Stimulated activated CD8-positive, alpha-beta memory T cell treated with anti-CD3 and anti-CD28 coated beads, Interleukin-12 subunit alpha, Interleukin-12 subunit beta, amount 100 ng/mL, for 4 hours (primary cell): ENCODE measurements around the gene JPH4.
"Not testable (repeated sequence)": the region's sequence is repeated elsewhere in the genome, so short reads cannot be mapped to it uniquely, and the experiment has no call there.

Experiments
- DNase-seq: peaks from one replicate; pipeline ENCODE4 v3.0.0-alpha.2; 2020; ENCODE audit warnings: low read depth

Gene JPH4

DNA sequence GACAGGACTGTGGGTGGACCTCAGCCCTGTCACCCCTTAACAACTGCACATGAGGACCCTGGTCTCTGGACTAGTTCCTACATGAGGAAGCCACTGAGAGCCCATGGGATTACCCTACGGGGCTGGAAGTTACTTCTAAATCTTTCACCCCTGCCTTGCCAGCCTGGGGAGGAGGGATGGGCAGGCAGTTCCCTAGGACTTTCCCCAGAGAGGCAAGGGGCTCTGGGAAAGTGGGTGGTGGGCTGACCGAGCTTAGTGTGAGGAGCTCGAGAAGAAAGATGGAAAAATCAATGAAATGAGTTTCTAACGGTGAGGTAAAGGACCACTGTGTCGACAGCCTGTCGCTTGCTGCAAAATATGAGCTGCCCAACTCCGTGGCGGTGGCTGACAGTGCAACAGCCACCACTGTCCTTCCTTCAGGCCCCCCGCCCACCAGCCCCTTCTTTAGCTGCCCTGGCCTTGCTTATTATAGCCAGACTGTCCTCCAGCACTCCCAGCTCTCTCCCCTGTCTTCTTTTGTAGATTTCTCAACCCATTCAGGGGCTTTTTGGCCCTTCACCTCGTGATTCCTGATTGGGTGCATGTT, 32.0 kb downstream of the JPH4 start:
- no peak for DNase-seq

DNA sequence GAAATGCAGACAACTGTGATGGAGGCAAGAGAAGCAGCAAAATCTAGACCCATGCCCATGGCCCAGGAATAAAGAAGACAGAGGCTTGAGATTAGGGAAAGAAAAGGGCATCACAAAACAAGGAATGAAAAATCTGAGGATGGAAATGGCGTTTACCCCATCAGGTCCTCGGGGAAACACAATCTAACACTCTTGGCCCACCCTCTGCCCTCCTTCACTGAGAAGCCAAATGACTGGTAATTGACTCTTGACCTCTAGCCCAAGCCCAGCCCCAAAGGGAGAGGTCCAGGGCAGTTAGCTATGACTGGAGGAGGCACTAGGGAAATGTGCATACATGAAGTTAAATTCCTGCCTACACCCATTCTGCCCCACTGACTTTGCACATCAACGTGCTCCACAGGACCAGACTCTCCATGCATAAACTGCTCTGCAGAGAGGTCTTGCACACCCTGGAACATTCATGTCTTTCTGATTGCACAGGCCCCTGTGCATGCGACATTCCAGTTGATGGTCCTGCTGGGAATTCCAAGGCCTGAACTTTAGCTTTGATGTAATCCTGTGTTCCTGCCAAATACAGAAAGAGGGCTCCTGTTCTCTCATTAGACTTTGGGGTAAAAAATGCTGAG, 32.7 kb downstream of the JPH4 start:
- no peak for DNase-seq

- no peak for DNase-seq
These were observed 33.8 kb downstream of the JPH4 start for GRCh38 chr14:23544511-23545447.

GRCh38 chr14:23543403-23543802, 35.2 kb downstream of the JPH4 start:
- no peak for DNase-seq

DNA sequence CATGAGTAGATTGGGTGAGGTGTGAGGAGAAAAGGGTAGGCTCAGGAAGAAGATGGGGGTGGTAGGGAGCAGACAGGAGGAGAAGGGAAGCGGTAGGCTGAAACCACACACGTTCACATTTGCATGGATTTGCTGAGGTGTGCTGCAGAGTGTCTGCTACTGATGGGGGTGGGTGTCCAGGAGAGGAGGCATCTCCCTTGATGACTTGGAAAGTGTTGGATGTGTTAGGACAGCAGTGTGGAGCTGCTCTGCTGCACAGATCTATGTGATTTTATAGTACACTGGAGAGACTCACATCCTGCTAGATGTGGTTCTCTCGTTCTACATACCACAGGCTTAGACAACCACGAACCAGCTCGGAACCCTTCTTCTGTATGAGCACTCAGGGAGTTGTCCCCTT, 36.3 kb downstream of the JPH4 start:
- no peak for DNase-seq

- no peak for DNase-seq
These were observed 38.5 kb downstream of the JPH4 start for GRCh38 chr14:23540141-23540469.

GRCh38 chr14:23539248-23540140, 39.1 kb downstream of the JPH4 start:
- DNase-seq, result no peak

GRCh38 chr14:23538785-23539184, 39.8 kb downstream of the JPH4 start:
- no peak for DNase-seq

DNA sequence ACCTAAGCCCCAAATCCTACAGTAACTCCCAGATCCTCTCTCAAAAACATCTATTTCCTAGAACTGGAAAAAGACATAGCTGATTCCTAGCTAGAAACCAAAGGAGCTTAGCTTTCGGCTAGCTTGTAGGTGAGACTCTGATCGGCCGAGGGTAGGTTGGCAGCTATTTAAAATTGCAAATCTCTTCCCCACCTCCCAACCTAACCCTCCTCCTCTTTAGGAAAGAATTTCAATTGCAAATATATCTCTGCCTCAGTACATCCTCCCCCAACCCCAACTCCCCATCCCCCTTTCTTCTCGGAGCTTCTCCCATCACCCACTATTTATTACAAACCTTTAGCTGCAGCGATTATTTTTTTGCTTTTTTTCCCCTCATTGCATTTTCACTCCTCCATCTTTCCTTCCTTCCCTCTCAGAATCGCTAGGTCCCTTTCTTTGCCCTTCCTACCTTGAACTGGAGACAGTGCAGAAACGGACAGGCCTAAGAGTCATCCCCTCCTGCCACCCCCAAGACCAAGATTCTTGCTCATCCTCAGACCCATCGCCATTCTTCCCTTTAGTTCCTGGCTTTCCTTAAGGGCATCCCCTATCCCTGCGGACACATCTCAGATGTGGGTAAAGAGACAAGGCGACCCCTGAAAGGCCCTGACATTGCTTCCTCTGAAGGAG, 40.4 kb downstream of the JPH4 start:
- DNase-seq, result no peak

GRCh38 chr14:23537351-23538049, 41.1 kb downstream of the JPH4 start:
- no peak for DNase-seq

- not testable (repeated sequence) for DNase-seq
These were observed 41.7 kb downstream of the JPH4 start for GRCh38 chr14:23536906-23537305.

GRCh38 chr14:23536494-23536893, 42.1 kb downstream of the JPH4 start:
- no peak for DNase-seq

- DNase-seq, result no peak
These were observed 42.6 kb downstream of the JPH4 start for GRCh38 chr14:23535943-23536342.

DNA sequence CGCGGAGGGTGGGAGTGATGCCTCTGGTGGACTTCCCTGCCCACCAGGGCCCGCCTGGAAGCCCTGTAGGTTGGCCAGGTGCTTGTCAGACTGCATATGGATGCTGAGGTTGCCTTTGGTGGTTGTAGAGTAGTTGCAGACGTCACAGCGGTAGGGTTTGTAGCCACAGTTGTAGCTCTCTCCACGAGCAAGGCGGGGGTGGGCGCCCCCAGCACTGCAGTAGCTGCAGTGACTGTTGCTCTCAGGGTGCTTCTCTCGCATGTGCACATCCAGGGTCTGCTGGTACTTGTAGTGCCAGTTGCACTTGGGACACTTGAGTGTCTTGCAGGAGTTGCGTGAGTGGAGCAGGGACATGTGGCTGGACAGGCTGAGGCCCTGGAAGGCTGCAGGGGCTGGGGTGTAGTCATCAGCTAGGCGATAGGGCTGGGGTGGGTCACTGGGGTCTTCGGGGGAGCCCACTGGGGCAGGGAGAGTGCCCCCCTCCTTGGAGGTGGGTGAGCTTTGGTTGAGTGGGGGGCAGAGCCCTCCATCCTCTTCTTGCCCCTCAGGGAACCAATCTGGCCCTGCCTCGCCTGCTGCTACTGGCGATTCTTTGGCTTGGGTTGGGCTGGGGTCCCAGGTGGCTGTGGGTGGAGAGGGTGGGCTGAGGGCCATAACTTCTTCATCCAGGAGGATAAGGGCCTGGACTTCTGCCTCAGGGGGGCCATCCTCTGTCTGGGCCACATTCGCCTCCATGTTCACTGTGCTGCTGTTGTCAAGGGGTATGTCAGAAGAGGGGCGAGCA, 44.7 kb downstream of the JPH4 start:
- DNase-seq, result no peak

DNA sequence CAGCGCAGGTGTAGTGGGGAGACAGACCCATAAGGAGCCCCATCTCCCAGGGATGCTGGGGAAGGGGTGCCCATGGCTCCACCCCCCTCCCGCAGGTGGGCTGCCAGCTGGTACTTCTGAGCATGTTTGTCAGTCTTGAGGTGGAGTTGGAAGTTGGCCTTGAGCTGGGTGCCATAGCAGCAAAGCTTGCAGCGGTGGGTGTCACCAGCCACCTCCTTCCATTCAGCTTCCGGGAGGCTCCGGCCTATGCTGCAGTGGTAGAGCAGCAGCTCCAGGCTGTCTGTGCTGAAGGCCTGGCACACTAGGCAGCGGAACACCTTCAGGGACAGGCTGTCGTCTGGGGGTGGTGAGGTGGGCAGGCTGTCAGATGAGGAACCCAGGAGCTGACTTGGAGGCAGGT, 45.9 kb downstream of the JPH4 start:
- DNase-seq, result no peak

- no peak for DNase-seq
These were observed 47.2 kb downstream of the JPH4 start for GRCh38 chr14:23531391-23531790.

GRCh38 chr14:23530375-23531055, 48.1 kb downstream of the JPH4 start:
- DNase-seq, result no peak

DNA sequence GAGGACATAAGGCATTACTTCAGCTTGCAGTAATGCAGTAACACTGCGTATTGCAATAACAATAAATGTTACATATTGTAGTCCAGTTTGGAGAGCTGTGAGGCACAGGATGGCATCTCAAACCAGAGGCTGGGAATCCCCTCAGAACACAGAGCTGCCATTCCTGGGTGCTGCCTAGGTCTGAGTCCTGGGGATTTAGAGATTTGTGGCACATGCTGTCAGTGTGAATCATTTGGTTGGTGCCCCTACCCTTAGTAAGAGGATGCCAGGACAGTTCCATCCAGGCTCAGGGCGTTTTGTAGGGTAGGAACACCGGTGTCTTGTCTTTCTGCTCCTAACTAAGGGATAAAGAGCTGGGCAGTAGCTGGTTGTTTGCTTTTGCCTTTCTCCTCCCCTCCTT, 49.6 kb downstream of the JPH4 start:
- DNase-seq, result no peak

DNA sequence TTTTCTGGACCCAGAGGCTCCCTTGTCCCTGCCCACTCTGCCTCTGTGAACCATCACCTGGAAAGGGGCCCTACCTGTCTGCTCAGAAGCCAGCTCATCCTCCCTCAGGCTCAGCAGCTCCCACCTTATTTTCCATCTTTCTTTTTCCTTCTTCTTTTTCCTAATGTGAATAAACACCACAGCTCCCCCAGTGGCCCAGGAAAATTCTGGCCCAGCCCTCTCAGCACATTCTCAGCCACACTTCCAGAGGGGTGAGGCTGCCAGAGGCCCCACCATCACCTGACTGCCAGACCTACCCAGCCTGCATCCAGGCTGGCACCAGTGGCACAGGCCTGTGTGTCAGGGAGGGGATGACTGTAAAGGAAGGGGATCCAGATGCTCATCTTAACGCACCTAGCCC, 50.0 kb downstream of the JPH4 start:
- no peak for DNase-seq

DNA sequence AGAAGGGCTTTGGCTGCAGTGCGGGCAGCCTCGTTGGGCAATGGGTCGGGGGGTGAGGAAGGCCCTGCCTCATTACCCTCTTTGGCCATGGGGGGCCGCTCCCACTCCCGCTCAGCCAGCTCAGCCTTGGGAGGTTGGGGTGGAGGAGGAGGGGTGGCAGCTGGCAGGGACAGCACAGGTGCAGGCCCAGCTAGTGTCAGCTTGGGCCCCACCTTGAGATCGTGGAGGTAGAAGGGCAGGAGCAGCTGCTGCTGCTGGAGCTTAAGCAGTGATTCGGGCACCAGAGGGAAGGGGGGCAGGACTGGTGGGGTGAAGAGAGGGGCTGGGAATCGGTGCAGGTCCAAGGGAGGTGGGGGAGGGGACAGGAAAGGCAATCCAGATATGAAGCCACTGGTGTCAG, 53.0 kb downstream of the JPH4 start:
- DNase-seq, result no peak
